K562 (cell line): ENCODE data around the gene ANKZF1. TPM values are rescaled to one million over a fixed set of nuclear protein-coding genes. Genes with fewer than 3 reads are reported as not detected.

Experiments
- ATAC-seq: fragments of 200-7000 bp; cut with Tn5 transposase; 3 replicates; pipeline ENCODE4 v1.9.1; 2020; ENCODE audit warnings: moderate library complexity
- BruUV-seq: library from RNA; stranded (reverse); fragments of 400-500 nt; replicated peaks from 2 replicates; lab custom pipeline; 2021; lab: Mats Ljungman, UMichigan
- CTCF ChIA-PET: fragments of 300-600 bp; formaldehyde crosslinking; extraction: SDS; loops from one replicate; lab custom pipeline; 2021; ENCODE audit warnings: low intra/inter-chr PET ratio; lab: Yijun Ruan, JAX
- POLR2A ChIA-PET: fragments of 300-600, 350-650 bp; sonication (Branson Sonifier 250); formaldehyde crosslinking; extraction: SDS; loops from one replicate; lab custom pipeline; 2021; ENCODE audit warnings: antibody characterized with exemption, inconsistent platforms; lab: Yijun Ruan, JAX
- DNase-seq, 4 experiments: peaks; one replicate each; pipeline versions ENCODE4 v3.0.0 to v3.0.0-alpha.2; 2011 to 2018; ENCODE audit warnings: low spot score in 3 of 4, mixed read lengths in 3 of 4; ENCODE audit errors: extremely low read depth in 1 of 4
- FAIRE-seq: peaks from 2 replicates; lab custom pipeline; 2011; peaks lifted over from hg19 to GRCh38; lab: Jason Lieb, UNC
- H2AFZ ChIP-seq: 2 replicates; pipeline ENCODE4 v1.6.0; 2011; ENCODE audit warnings: low read depth, low read length, control low read depth, inconsistent platforms
- H3K27ac ChIP-seq: fragments of 200-600 bp; 3 replicates; pipeline ENCODE4 v1.8.0; 2011; ENCODE audit warnings: low read depth, mild to moderate bottlenecking, control low read depth, inconsistent platforms, low read length, moderate library complexity, mixed read lengths; ENCODE audit errors: extremely low read depth
- H3K27me3 ChIP-seq, 2 experiments: fragments of 300-600 bp in 1 of 2; 2 replicates in 1 of 2; 3 replicates in 1 of 2; pipeline versions ENCODE4 v1.6.0 to v1.8.0; 2011; ENCODE audit warnings: inconsistent platforms in 2 of 2, low read length in 2 of 2, mild to moderate bottlenecking in 1 of 2, mixed read lengths in 1 of 2, moderate library complexity in 1 of 2; ENCODE audit not compliant: control insufficient read depth in 2 of 2, insufficient read depth in 2 of 2
- H3K36me3 ChIP-seq: fragments of 300-600 bp; 3 replicates; pipeline ENCODE4 v1.8.0; 2011; ENCODE audit warnings: mild to moderate bottlenecking, low read length, inconsistent platforms; ENCODE audit not compliant: control insufficient read depth, insufficient read depth
- H3K4me1 ChIP-seq, 2 experiments: fragments of 200-600 bp in 1 of 2; replicated peaks in 1 of 2; 2 replicates in 1 of 2; 3 replicates in 1 of 2; pipeline versions ENCODE4 v1.5.1 to v1.8.0; 2011; ENCODE audit warnings: inconsistent platforms in 2 of 2, low read length in 2 of 2, mild to moderate bottlenecking in 1 of 2, mixed read lengths in 1 of 2, moderate library complexity in 1 of 2; ENCODE audit not compliant: control insufficient read depth in 2 of 2, insufficient read depth in 2 of 2
- H3K4me2 ChIP-seq: 2 replicates; pipeline ENCODE4 v1.6.1; 2011; ENCODE audit warnings: low read length, control low read depth, inconsistent platforms, mixed read lengths; ENCODE audit not compliant: insufficient read depth
- H3K4me3 ChIP-seq: fragments of 200-600 bp; sonication (generic), shearing (Covaris generic); 2 replicates; pipeline ENCODE4 v1.5.1; 2016; ENCODE audit warnings: control low read depth, inconsistent platforms
- H3K79me2 ChIP-seq: fragments of 200-600 bp; 3 replicates; pipeline ENCODE4 v1.8.0; 2011; ENCODE audit warnings: low read length, inconsistent platforms; ENCODE audit not compliant: control insufficient read depth, insufficient read depth
- H3K9ac ChIP-seq, 2 experiments: 2 replicates each; pipeline versions ENCODE4 v1.6.0 to v1.6.1; 2011; ENCODE audit warnings: low read depth in 2 of 2, low read length in 2 of 2, control low read depth in 1 of 2, inconsistent platforms in 1 of 2, mild to moderate bottlenecking in 1 of 2, mixed read lengths in 1 of 2; ENCODE audit not compliant: insufficient read depth in 1 of 2
- H3K9me1 ChIP-seq: one replicate; pipeline ENCODE4 v1.6.0; 2011; ENCODE audit warnings: inconsistent platforms, mild to moderate bottlenecking, low read length, moderate library complexity; ENCODE audit not compliant: control insufficient read depth, insufficient read depth
- H3K9me3 ChIP-seq: replicated peaks from 2 replicates; pipeline ENCODE4 v1.5.1; 2011; ENCODE audit warnings: low read depth, low read length, inconsistent platforms; ENCODE audit not compliant: control insufficient read depth, insufficient read depth
- H4K20me1 ChIP-seq: replicated peaks from 2 replicates; pipeline ENCODE4 v1.6.1; 2011; ENCODE audit warnings: low read length, inconsistent platforms, mixed read lengths; ENCODE audit not compliant: control insufficient read depth, insufficient read depth
- CCNT2 ChIP-seq: IDR thresholded peaks from 2 replicates; pipeline ENCODE4 v1.6.1; 2011; ENCODE audit warnings: borderline replicate concordance, low read depth, mild to moderate bottlenecking, moderate library complexity, mixed read lengths, low read length; ENCODE audit not compliant: insufficient read length; ENCODE audit errors: extremely low read depth
- POLR2G ChIP-seq: fragments of 200-400 bp; formaldehyde crosslinking; IDR thresholded peaks from 2 replicates; pipeline ENCODE4 v1.6.1; 2017; ENCODE audit warnings: low read depth, mild to moderate bottlenecking, antibody characterized with exemption, low read length, moderate library complexity
- WGBS: fragments of 100-300 bp; shearing (Covaris generic); methylation state at CpG from one replicate; pipeline ENCODE4 v1.1.6; 2016; ENCODE audit warnings: low coverage, mixed read lengths; ENCODE audit not compliant: insufficient coverage; ENCODE audit errors: missing lambda C conversion rate; 5-methylcytosine and 5-hydroxymethylcytosine counted together
- in situ Hi-C: fragments of 300-500 bp; cut with MboI; formaldehyde crosslinking; loops from 4 replicates; pipeline ENCODE4 v1.15.0; 2018; ENCODE audit warnings: inconsistent platforms, mixed read lengths
- intact Hi-C: fragments of 100-400 bp; cut with micrococcal nuclease; formaldehyde crosslinking; loops from 2 replicates; pipeline ENCODE4 v1.14.2; 2022
- polyA plus RNA-seq, 8 experiments: library from polyadenylated mRNA; depleted of rRNA in 4 of 8; stranded (reverse) in 5 of 8; unstranded in 3 of 8; fragments of >200 nt; fragmentation: Nextera tagmentation in 2 of 8; fragmentation: Illumina TruSeq in 1 of 8; extraction: Ambion mirVana in 2 of 8; extraction: Trizol in 1 of 8; gene quantifications; 2 replicates each; pipeline versions ENCODE4 v1.2.1 to v1.2.3, GENCODE V29; 2011 to 2014; ENCODE audit warnings: inconsistent platforms in 1 of 8, missing spikeins in 1 of 8
- total RNA-seq, 7 experiments: library from RNA; depleted of rRNA in 6 of 7; stranded (reverse); fragments of >200 nt in 6 of 7; fragmentation: Illumina TruSeq in 2 of 7; extraction: Trizol in 2 of 7; gene quantifications; 2 replicates each; pipeline versions ENCODE4 v1.2.1 to v1.2.3, GENCODE V29; 2011 to 2021; ENCODE audit warnings: low replicate concordance in 1 of 7

Gene ANKZF1
- total and polyA plus RNA-seq, 9 of the 15 experiments (the other 6 are each of a cell fraction or from before 2014, with no cell fraction given) = 3.1 to 60.6 (median 31.0) TPM

- ChIA-PET POLR2A (interaction anchor here (0.7 kb wide), 1 partner anchor 38 kb away, joined by 3 read pairs; no protein-coding TSS in a partner anchor), CTCF (no interaction called here)
- H3K79me2 ChIP-seq = no peaks in the 10 kb centered on the region
- H3K4me1 ChIP-seq = peaks cover 16 to 17% of the 10 kb centered on the region in 2 experiments; a peak in 4 of 5 replicates
- peak overlapping the region in 1 of 2 experiments; percentile 42; a peak in 1 of 4 replicates for H3K9ac ChIP-seq
- no peaks in the 10 kb centered on the region for H3K9me1 ChIP-seq
- H3K4me3 ChIP-seq = no peak overlapping the region
- H3K4me2 ChIP-seq = no peak overlapping the region
- no peak overlapping the region for H2AFZ ChIP-seq
- FAIRE-seq (no peak), ATAC-seq (no peak), DNase-seq (no peak)
- in situ Hi-C loops = loop anchor here (5.0 kb wide), 1 partner anchor 37 kb away; the partner anchor contains the start of gene SLC23A3
- peaks cover 66% of the 10 kb centered on the region; the same call in 2 of the 3 replicates for H3K36me3 ChIP-seq
- H3K27ac ChIP-seq = no peak overlapping the region
- no TSS peak for BruUV-seq
- no peaks in the 10 kb centered on the region for H3K27me3 ChIP-seq
- no peaks in the 10 kb centered on the region for H3K9me3 ChIP-seq
- peaks cover 11% of the 10 kb centered on the region; the same call in 1 of the 2 replicates for H4K20me1 ChIP-seq
- WGBS = 81% methylated on average over 9 of the region's 18 CpGs
- intact Hi-C loops = no loop called here
- TF ChIP-seq POLR2G (0 out of 2 replicates have a peak, but pooled peaks have one; percentile 14), CCNT2 (no peak)
Measured at GRCh38 chr2:219209236-219210195, 20.1 kb upstream of the ANKZF1 start.
